T47D (cell line): ENCODE results near the gene HOXC10.

Source experiments
- DNase-seq, 2 experiments: peaks; one replicate each; pipeline versions ENCODE4 v3.0.0 to v3.0.0-alpha.2; 2011 to 2012; ENCODE audit warnings: low read depth in 1 of 2, low spot score in 1 of 2
- JUND ChIP-seq: IDR thresholded peaks from 2 replicates; pipeline ENCODE4 v1.6.1; 2012; ENCODE audit warnings: low read depth
- in situ Hi-C: cut with HindIII; loops from 2 replicates; pipeline ENCODE4 v1.10.0; 2016; ENCODE audit warnings: low sequenced_read_pairs, low pct_unique_long_range_greater_than_20kb

Gene HOXC10

GRCh38 chr12:54017878-54018467 is 33.0 kb downstream of the HOXC10 start:
- in situ Hi-C loops: loop anchor here (25.0 kb wide), 1 partner anchor 169 kb away; the partner anchor contains the start of gene SMUG1
- peak; percentile 94 to 97 for DNase-seq
- no peak for TF ChIP-seq JUND

- in situ Hi-C loops: loop anchor here (25.0 kb wide), 1 partner anchor 169 kb away; the partner anchor contains the start of gene SMUG1
- peak in 1 of 2 experiments; percentile 57 for DNase-seq
- no peak for TF ChIP-seq JUND
Measured at GRCh38 chr12:54018468-54018984, 33.6 kb downstream of the HOXC10 start.

GRCh38 chr12:54019091-54019811 is 34.3 kb downstream of the HOXC10 start:
- no peak for DNase-seq
- in situ Hi-C loops: loop anchor here (25.0 kb wide), 1 partner anchor 168 kb away; the partner anchor contains the start of gene SMUG1
- no peak for TF ChIP-seq JUND

GRCh38 chr12:54019924-54020590 is 35.1 kb downstream of the HOXC10 start:
- TF ChIP-seq JUND: no peak
- in situ Hi-C loops: loop anchor here (25.0 kb wide), 1 partner anchor 167 kb away; the partner anchor contains the start of gene SMUG1
- no peak for DNase-seq

GRCh38 chr12:54020591-54021405 is 35.9 kb downstream of the HOXC10 start:
- in situ Hi-C loops: loop anchor here (25.0 kb wide), 1 partner anchor 167 kb away; the partner anchor contains the start of gene SMUG1
- no peak for TF ChIP-seq JUND
- DNase-seq: no peak

- in situ Hi-C loops: loop anchor here (25.0 kb wide), 1 partner anchor 166 kb away; the partner anchor contains the start of gene SMUG1
- TF ChIP-seq JUND: no peak
- DNase-seq: peak in 1 of 2 experiments; percentile 73
Measured at GRCh38 chr12:54021432-54022013, 36.6 kb downstream of the HOXC10 start.

GRCh38 chr12:54022960-54023884 is 38.3 kb downstream of the HOXC10 start:
- in situ Hi-C loops: loop anchor here (25.0 kb wide), 1 partner anchor 164 kb away; the partner anchor contains the start of gene SMUG1

GRCh38 chr12:54024127-54024526 is 39.2 kb downstream of the HOXC10 start:
- no peak for TF ChIP-seq JUND
- DNase-seq: no peak
- in situ Hi-C loops: loop anchor here (25.0 kb wide), 1 partner anchor 163 kb away; the partner anchor contains the start of gene SMUG1

More at GRCh38 chr12:54022960-54023884, 38.3 kb downstream of the HOXC10 start:
- no peak for TF ChIP-seq JUND
- no peak for DNase-seq

- no peak for DNase-seq
- in situ Hi-C loops: loop anchor here (25.0 kb wide), 1 partner anchor 163 kb away; the partner anchor contains the start of gene SMUG1
- TF ChIP-seq JUND: no peak
Measured at GRCh38 chr12:54024581-54025305, 39.8 kb downstream of the HOXC10 start.
